A549 (cell line): ENCODE data around the gene LTBP3. TPM values are rescaled to one million over a fixed set of nuclear protein-coding genes. Genes with fewer than 3 reads are reported as not detected.

Source experiments
- ATAC-seq, 2 experiments: fragments of 200-7000 bp in 1 of 2; fragments of >200 bp in 1 of 2; cut with Nextera tagmentation in 1 of 2; cut with Tn5 transposase in 1 of 2; 3 replicates each; pipeline versions ENCODE4 v1.8.0 to v1.9.1; 2018 to 2020; ENCODE audit warnings: mild to moderate bottlenecking in 1 of 2, moderate library complexity in 1 of 2
- CTCF ChIA-PET: fragments of 300-600 bp; sonication (Branson Sonifier 250); formaldehyde crosslinking; extraction: SDS; loops from one replicate; lab custom pipeline; 2021; ENCODE audit warnings: antibody characterized with exemption, inconsistent platforms; lab: Yijun Ruan, JAX
- POLR2A ChIA-PET: fragments of 350-600 bp; formaldehyde crosslinking; extraction: SDS; loops from one replicate; lab custom pipeline; 2021; ENCODE audit warnings: antibody characterized with exemption, inconsistent platforms; lab: Yijun Ruan, JAX
- DNase-seq, 2 experiments: peaks; one replicate each; pipeline versions ENCODE4 v3.0.0 to v3.0.0-alpha.2; 2011 to 2016; ENCODE audit warnings: low read depth in 1 of 2, low spot score in 1 of 2
- FAIRE-seq: peaks from 2 replicates; lab custom pipeline; 2011; peaks lifted over from hg19 to GRCh38; lab: Jason Lieb, UNC
- H3K27ac ChIP-seq, 2 experiments: fragments of >200 bp; sonication (Bioruptor Twin); formaldehyde crosslinking; 3 replicates each; pipeline ENCODE4 v1.5.1; 2016 to 2017
- H3K4me1 ChIP-seq: fragments of >200 bp; sonication (Bioruptor Twin); formaldehyde crosslinking; 3 replicates; pipeline ENCODE4 v1.6.1; 2016
- H3K4me2 ChIP-seq: fragments of >200 bp; sonication (Bioruptor Twin); formaldehyde crosslinking; 3 replicates; pipeline ENCODE4 v1.6.1; 2016
- H3K4me3 ChIP-seq: fragments of >200 bp; sonication (Bioruptor Twin); formaldehyde crosslinking; 3 replicates; pipeline ENCODE4 v1.5.1; 2016
- H3K9me3 ChIP-seq: fragments of >200 bp; sonication (Bioruptor Twin); formaldehyde crosslinking; 3 replicates; pipeline ENCODE4 v1.6.1; 2016
- CEBPB ChIP-seq, 2 experiments: fragments of >200 bp in 1 of 2; sonication (Bioruptor Twin) in 1 of 2; formaldehyde crosslinking in 1 of 2; IDR thresholded peaks; 2 replicates each; pipeline ENCODE4 v1.6.1; 2012 to 2016
- EHF ChIP-seq: fragments of 250-450 bp; sonication (Bioruptor Pico); IDR thresholded peaks from 2 replicates; pipeline ENCODE4 v1.5.0; 2020; ENCODE audit warnings: mild to moderate bottlenecking
- FOSB ChIP-seq: fragments of 250-450 bp; sonication (Bioruptor Pico); IDR thresholded peaks from 2 replicates; pipeline ENCODE4 v1.5.0; 2020; ENCODE audit warnings: mild to moderate bottlenecking, moderate library complexity
- FOSL2 ChIP-seq, 2 experiments: fragments of 450-650 bp in 1 of 2; fragments of >200 bp in 1 of 2; sonication (Bioruptor Twin) in 1 of 2; formaldehyde crosslinking; IDR thresholded peaks; 2 replicates each; pipeline versions ENCODE4 v1.5.0 to v1.6.1; 2016 to 2020; ENCODE audit warnings: mild to moderate bottlenecking in 1 of 2, moderate library complexity in 1 of 2
- HOXA7 ChIP-seq: fragments of 250-450 bp; sonication (Bioruptor Pico); IDR thresholded peaks from 2 replicates; pipeline ENCODE4 v1.5.0; 2020; ENCODE audit warnings: mild to moderate bottlenecking, moderate library complexity
- HOXB13 ChIP-seq: fragments of 250-450 bp; sonication (Bioruptor Pico); IDR thresholded peaks from 2 replicates; pipeline ENCODE4 v1.5.0; 2020; ENCODE audit warnings: low read depth, mild to moderate bottlenecking, moderate library complexity
- KDM1A ChIP-seq: fragments of 200-600 bp; sonication (generic); IDR thresholded peaks from 2 replicates; pipeline ENCODE4 v1.6.1; 2016; ENCODE audit warnings: low read depth, mild to moderate bottlenecking
- KDM5A ChIP-seq: fragments of 200-600 bp; sonication (generic); IDR thresholded peaks from 2 replicates; pipeline ENCODE4 v1.6.1; 2016; ENCODE audit warnings: antibody characterized with exemption, mild to moderate bottlenecking
- MYC ChIP-seq: IDR thresholded peaks from 2 replicates; pipeline ENCODE4 v1.6.1; 2012; ENCODE audit warnings: mild to moderate bottlenecking, inconsistent platforms, low read length, improper control_type of control experiment, borderline replicate concordance
- NR3C1 ChIP-seq: fragments of >200 bp; sonication (Bioruptor Twin); formaldehyde crosslinking; IDR thresholded peaks from 3 replicates; pipeline ENCODE4 v1.6.1; 2017
- POLR2A ChIP-seq: IDR thresholded peaks from 2 replicates; pipeline ENCODE4 v1.6.1; 2012; ENCODE audit warnings: mild to moderate bottlenecking, low read length
- RAD21 ChIP-seq, 2 experiments: fragments of >200 bp in 1 of 2; sonication (Bioruptor Twin) in 1 of 2; formaldehyde crosslinking in 1 of 2; IDR thresholded peaks in 1 of 2; conservative IDR thresholded peaks in 1 of 2; 2 replicates in 1 of 2; 3 replicates in 1 of 2; pipeline ENCODE4 v1.6.1; 2012 to 2018; ENCODE audit warnings: inconsistent platforms in 1 of 2
- RARB ChIP-seq: fragments of 250-450 bp; sonication (Bioruptor Pico); IDR thresholded peaks from 2 replicates; pipeline ENCODE4 v1.8.0; 2021; ENCODE audit warnings: mild to moderate bottlenecking, moderate library complexity
- RCOR1 ChIP-seq: fragments of 150-350 bp; IDR thresholded peaks from 2 replicates; pipeline ENCODE4 v1.6.1; 2014; ENCODE audit warnings: antibody characterized with exemption, low read length, low read depth
- RFX5 ChIP-seq: fragments of 450-650 bp; IDR thresholded peaks from 2 replicates; pipeline ENCODE4 v1.7.1; 2014; ENCODE audit warnings: antibody characterized with exemption, mild to moderate bottlenecking, moderate library complexity
- RNF2 ChIP-seq: fragments of 200-600 bp; sonication (generic); IDR thresholded peaks from 2 replicates; pipeline ENCODE4 v1.6.1; 2016; ENCODE audit warnings: low read depth, mild to moderate bottlenecking, antibody characterized with exemption, moderate library complexity, borderline replicate concordance
- TFCP2L1 ChIP-seq: fragments of 250-450 bp; sonication (Bioruptor Pico); IDR thresholded peaks from 2 replicates; pipeline ENCODE4 v1.5.0; 2021; ENCODE audit warnings: mild to moderate bottlenecking
- TP53 ChIP-seq: fragments of 250-450 bp; sonication (Bioruptor Pico); IDR thresholded peaks from 2 replicates; pipeline ENCODE4 v1.5.0; 2021; ENCODE audit warnings: mild to moderate bottlenecking, moderate library complexity
- ZNF302 ChIP-seq: fragments of 250-450 bp; sonication (Bioruptor Pico); IDR thresholded peaks from 2 replicates; pipeline ENCODE4 v1.9.0; 2021; ENCODE audit warnings: inconsistent platforms, mild to moderate bottlenecking, moderate library complexity
- WGBS: methylation state at CpG from one replicate; pipeline ENCODE4 v1.1.6; 2017; ENCODE audit errors: missing lambda C conversion rate; 5-methylcytosine and 5-hydroxymethylcytosine counted together
- polyA plus RNA-seq, 4 experiments: library from polyadenylated mRNA; depleted of rRNA in 3 of 4; stranded (reverse); fragments of >200 nt; fragmentation: RNase III in 1 of 4; extraction: RNeasy Plus Mini Kit Qiagen cat#74134 plus additional on column Dnase treatment in 1 of 4; gene quantifications; 2 replicates in 3 of 4; 3 replicates in 1 of 4; pipeline ENCODE4 v1.2.3, GENCODE V29; 2011 to 2017
- TF ChIP-seq, protein P1 (sequence below): fragments of 150-350 bp; IDR thresholded peaks from 2 replicates; pipeline ENCODE4 v1.6.1; 2014; ENCODE audit warnings: low read depth, mild to moderate bottlenecking, low read length
- TF ChIP-seq, protein P2 (sequence below): fragments of >200 bp; sonication (Bioruptor Twin); formaldehyde crosslinking; IDR thresholded peaks from 2 replicates; pipeline ENCODE4 v1.6.1; 2016
- TF ChIP-seq, protein P3 (sequence below): IDR thresholded peaks from 2 replicates; pipeline ENCODE4 v1.6.1; 2012; ENCODE audit warnings: low read depth, borderline replicate concordance
- TF ChIP-seq, protein P4 (sequence below): fragments of 200-600 bp; sonication (generic); IDR thresholded peaks from 2 replicates; pipeline ENCODE4 v1.6.1; 2016; ENCODE audit warnings: antibody characterized with exemption, mild to moderate bottlenecking, moderate library complexity
- TF ChIP-seq, protein P5 (sequence below): fragments of 250-450 bp; sonication (Bioruptor Pico); IDR thresholded peaks from 2 replicates; pipeline ENCODE4 v1.5.0; 2021; ENCODE audit warnings: mild to moderate bottlenecking, moderate library complexity, borderline replicate concordance

Gene LTBP3
- polyA plus RNA-seq, 2 of the 4 experiments (the other 2 are of a cell fraction) = 28.6 to 123 TPM

DNA sequence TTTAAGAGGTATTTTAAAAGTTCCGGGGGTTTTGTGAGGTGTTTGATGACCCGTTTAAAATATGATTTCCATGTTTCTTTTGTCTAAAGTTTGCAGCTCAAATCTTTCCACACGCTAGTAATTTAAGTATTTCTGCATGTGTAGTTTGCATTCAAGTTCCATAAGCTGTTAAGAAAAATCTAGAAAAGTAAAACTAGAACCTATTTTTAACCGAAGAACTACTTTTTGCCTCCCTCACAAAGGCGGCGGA lies 59.5 kb downstream of the LTBP3 start (continued):
- TF ChIP-seq, protein P1, sequence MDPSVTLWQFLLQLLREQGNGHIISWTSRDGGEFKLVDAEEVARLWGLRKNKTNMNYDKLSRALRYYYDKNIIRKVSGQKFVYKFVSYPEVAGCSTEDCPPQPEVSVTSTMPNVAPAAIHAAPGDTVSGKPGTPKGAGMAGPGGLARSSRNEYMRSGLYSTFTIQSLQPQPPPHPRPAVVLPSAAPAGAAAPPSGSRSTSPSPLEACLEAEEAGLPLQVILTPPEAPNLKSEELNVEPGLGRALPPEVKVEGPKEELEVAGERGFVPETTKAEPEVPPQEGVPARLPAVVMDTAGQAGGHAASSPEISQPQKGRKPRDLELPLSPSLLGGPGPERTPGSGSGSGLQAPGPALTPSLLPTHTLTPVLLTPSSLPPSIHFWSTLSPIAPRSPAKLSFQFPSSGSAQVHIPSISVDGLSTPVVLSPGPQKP = no peak

DNA sequence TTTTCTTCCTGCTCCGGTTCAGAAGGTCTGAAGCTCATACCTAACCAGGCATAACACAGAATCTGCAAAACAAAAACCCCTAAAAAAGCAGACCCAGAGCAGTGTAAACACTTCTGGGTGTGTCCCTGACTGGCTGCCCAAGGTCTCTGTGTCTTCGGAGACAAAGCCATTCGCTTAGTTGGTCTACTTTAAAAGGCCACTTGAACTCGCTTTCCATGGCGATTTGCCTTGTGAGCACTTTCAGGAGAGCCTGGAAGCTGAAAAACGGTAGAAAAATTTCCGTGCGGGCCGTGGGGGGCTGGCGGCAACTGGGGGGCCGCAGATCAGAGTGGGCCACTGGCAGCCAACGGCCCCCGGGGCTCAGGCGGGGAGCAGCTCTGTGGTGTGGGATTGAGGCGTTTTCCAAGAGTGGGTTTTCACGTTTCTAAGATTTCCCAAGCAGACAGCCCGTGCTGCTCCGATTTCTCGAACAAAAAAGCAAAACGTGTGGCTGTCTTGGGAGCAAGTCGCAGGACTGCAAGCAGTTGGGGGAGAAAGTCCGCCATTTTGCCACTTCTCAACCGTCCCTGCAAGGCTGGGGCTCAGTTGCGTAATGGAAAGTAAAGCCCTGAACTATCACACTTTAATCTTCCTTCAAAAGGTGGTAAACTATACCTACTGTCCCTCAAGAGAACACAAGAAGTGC lies 60.0 kb downstream of the LTBP3 start:
- whole genome bisulfite sequencing = 2% methylated on average over 24 of the region's 24 CpGs
- POLR2A ChIA-PET = interaction anchor here (0.8 to 26.7 kb wide), 16 partner anchors 8 to 165 kb away, joined by 3 to 1006 read pairs (median 6); partner anchors contain the start of genes DPF2, NEAT1 and SCYL1
- Histone ChIP-seq H3K9me3 (no peaks in the 10 kb centered on the region), H3K27ac (peak overlapping the region; percentile 98 to 100), H3K4me2 (peak overlapping the region; percentile 98), H3K4me3 (peak overlapping the region; percentile 90), H3K4me1 (peaks cover 45% of the 10 kb centered on the region)
- 0 out of 2 replicates have a peak, but pooled peaks have one; percentile 9 for TF ChIP-seq RCOR1
- peak; percentile 44; the same call in 1 of the 2 replicates for TF ChIP-seq FOSB
- TF ChIP-seq FOSL2 (IDR thresholded peaks at IDR 0.05) = no peak
- TF ChIP-seq FOSL2 (CRISPR knock-in tag; IDR thresholded peaks at IDR 0.05) = 0 out of 2 replicates have a peak, but pooled peaks have one; percentile 2
- TF ChIP-seq EHF (CRISPR knock-in tag) = peak; percentile 62; the same call in 1 of the 2 replicates
- TF ChIP-seq NR3C1 = no peak
- TF ChIP-seq RARB (CRISPR knock-in tag) = no peak
- peak; percentile 40 for TF ChIP-seq POLR2A
- TF ChIP-seq CEBPB (IDR thresholded peaks at IDR 0.05) = peak; percentile 90 to 95
- TF ChIP-seq KDM1A = no peak
- TF ChIP-seq, protein P2, sequence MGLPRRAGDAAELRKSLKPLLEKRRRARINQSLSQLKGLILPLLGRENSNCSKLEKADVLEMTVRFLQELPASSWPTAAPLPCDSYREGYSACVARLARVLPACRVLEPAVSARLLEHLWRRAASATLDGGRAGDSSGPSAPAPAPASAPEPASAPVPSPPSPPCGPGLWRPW = no peak; the same call in 1 of the 2 replicates
- TF ChIP-seq TFCP2L1 (CRISPR knock-in tag) = peak; percentile 55; the same call in 1 of the 2 replicates
- peak; percentile 61; the same call in 1 of the 2 replicates for TF ChIP-seq TP53 (CRISPR knock-in tag)
- TF ChIP-seq, protein P3, sequence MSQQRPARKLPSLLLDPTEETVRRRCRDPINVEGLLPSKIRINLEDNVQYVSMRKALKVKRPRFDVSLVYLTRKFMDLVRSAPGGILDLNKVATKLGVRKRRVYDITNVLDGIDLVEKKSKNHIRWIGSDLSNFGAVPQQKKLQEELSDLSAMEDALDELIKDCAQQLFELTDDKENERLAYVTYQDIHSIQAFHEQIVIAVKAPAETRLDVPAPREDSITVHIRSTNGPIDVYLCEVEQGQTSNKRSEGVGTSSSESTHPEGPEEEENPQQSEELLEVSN = no peak; the same call in 1 of the 2 replicates
- peak; percentile 52; the same call in 1 of the 2 replicates for TF ChIP-seq HOXA7
- ATAC-seq = peak; percentile 12 to 15; a peak in 1 of 6 replicates
- FAIRE-seq = no peak
- CTCF ChIA-PET = interaction anchor here (0.9 to 30.0 kb wide), 15 partner anchors 8 to 183 kb away, joined by 3 to 947 read pairs (median 5); no protein-coding TSS in a partner anchor
- peak in 1 of 2 experiments; percentile 82 for DNase-seq

DNA sequence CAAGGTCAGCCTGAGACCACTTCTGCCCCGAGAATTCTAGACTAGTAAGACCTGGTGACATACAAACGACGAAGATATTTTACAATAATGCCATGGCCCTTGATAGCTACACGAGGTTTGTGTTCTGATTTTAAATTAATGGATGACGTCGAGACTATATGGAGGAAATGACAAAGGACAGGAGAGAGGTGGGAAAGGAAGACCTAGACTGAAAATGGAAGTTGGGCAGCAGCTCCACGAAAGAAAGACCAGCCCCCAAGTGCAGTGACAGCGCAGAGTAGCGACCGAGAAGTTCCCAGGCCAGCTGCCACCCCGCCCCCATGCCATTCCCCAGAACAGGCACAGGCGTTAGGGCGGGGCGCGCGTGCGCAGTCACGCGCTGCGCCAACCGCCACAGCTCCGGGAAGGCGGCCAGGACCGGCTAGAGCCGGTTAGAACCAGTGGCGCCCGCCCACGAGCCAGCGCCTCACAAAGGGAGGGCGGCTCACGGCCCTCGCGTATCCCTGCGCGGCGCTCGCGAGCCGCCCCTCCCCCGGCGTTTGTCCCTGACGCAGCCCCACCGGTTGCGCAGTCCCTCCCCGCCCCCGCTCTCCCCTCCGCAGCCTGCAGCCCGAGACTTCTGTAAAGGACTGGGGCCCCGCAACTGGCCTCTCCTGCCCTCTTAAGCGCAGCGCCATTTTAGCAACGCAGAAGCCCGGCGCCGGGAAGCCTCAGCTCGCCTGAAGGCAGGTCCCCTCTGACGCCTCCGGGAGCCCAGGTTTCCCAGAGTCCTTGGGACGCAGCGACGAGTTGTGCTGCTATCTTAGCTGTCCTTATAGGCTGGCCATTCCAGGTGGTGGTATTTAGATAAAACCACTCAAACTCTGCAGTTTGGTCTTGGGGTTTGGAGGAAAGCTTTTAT lies 60.8 kb downstream of the LTBP3 start:
- peaks cover 53% of the 10 kb centered on the region for H3K4me1 ChIP-seq
- no peak for FAIRE-seq
- TF ChIP-seq KDM5A (no peak), MYC (0 out of 2 replicates have a peak, but pooled peaks have one; percentile 17), HOXB13 (CRISPR knock-in tag) (peak; percentile 79), RNF2 (no peak), RFX5 (no peak), ZNF302 (CRISPR knock-in tag) (peak; percentile 52; the same call in 1 of the 2 replicates), RAD21 (conservative IDR thresholded peaks at IDR 0.05 in 1 of 2, IDR thresholded peaks at IDR 0.05 in 1 of 2) (peak; percentile 18 to 67; a peak in 4 of 5 replicates), KDM1A (no peak)
- TF ChIP-seq, protein P4, sequence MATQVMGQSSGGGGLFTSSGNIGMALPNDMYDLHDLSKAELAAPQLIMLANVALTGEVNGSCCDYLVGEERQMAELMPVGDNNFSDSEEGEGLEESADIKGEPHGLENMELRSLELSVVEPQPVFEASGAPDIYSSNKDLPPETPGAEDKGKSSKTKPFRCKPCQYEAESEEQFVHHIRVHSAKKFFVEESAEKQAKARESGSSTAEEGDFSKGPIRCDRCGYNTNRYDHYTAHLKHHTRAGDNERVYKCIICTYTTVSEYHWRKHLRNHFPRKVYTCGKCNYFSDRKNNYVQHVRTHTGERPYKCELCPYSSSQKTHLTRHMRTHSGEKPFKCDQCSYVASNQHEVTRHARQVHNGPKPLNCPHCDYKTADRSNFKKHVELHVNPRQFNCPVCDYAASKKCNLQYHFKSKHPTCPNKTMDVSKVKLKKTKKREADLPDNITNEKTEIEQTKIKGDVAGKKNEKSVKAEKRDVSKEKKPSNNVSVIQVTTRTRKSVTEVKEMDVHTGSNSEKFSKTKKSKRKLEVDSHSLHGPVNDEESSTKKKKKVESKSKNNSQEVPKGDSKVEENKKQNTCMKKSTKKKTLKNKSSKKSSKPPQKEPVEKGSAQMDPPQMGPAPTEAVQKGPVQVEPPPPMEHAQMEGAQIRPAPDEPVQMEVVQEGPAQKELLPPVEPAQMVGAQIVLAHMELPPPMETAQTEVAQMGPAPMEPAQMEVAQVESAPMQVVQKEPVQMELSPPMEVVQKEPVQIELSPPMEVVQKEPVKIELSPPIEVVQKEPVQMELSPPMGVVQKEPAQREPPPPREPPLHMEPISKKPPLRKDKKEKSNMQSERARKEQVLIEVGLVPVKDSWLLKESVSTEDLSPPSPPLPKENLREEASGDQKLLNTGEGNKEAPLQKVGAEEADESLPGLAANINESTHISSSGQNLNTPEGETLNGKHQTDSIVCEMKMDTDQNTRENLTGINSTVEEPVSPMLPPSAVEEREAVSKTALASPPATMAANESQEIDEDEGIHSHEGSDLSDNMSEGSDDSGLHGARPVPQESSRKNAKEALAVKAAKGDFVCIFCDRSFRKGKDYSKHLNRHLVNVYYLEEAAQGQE = peak; percentile 78
- TF ChIP-seq, protein P5, sequence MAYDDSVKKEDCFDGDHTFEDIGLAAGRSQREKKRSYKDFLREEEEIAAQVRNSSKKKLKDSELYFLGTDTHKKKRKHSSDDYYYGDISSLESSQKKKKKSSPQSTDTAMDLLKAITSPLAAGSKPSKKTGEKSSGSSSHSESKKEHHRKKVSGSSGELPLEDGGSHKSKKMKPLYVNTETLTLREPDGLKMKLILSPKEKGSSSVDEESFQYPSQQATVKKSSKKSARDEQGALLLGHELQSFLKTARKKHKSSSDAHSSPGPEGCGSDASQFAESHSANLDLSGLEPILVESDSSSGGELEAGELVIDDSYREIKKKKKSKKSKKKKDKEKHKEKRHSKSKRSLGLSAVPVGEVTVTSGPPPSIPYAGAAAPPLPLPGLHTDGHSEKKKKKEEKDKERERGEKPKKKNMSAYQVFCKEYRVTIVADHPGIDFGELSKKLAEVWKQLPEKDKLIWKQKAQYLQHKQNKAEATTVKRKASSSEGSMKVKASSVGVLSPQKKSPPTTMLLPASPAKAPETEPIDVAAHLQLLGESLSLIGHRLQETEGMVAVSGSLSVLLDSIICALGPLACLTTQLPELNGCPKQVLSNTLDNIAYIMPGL (CRISPR knock-in tag) = no peak

More for the DNA sequence above, 60.8 kb downstream of the LTBP3 start:
- Histone ChIP-seq H3K4me2 (peak overlapping the region; percentile 98), H3K27ac (peak overlapping the region; percentile 98 to 100), H3K9me3 (no peaks in the 10 kb centered on the region), H3K4me3 (peak overlapping the region; percentile 90)
- ATAC-seq = peak; percentile 72 to 79
- POLR2A ChIA-PET = interaction anchor here (0.7 to 26.7 kb wide), 12 partner anchors 8 to 126 kb away, joined by 3 to 1006 read pairs (median 33); partner anchors contain the start of gene NEAT1
- CTCF ChIA-PET = interaction anchor here (0.6 to 30.0 kb wide), 19 partner anchors 7 to 932 kb away, joined by 3 to 947 read pairs (median 4); partner anchors contain the start of gene SLC25A45
- DNase-seq = peak; percentile 74 to 99
- 1% methylated on average over 29 of the region's 61 CpGs for WGBS
